C4-2B (cell line): Measurements from ENCODE around the gene ASPHD2.

Source experiments
- CTCF ChIP-seq: fragments of 450-650 bp; conservative IDR thresholded peaks from 2 replicates; pipeline ENCODE4 v1.5.1; 2017; ENCODE audit warnings: mild to moderate bottlenecking
- ZFX ChIP-seq: fragments of 450-650 bp; IDR thresholded peaks from 2 replicates; pipeline ENCODE4 v1.6.1; 2017

GRCh38 chr22:26401726-26402125 lies 27.3 kb upstream of the ASPHD2 start:
- no peak for TF ChIP-seq ZFX
- no peak for TF ChIP-seq CTCF
